HuH-7.5 (cell line): ENCODE results near the gene C2orf92.

Experiments used
- DNase-seq: peaks from one replicate; pipeline ENCODE4 v3.0.0; 2011; ENCODE audit warnings: low spot score

The C2orf92 gene

GRCh38 chr2:97745474-97746174 lies 76.1 kb downstream of the C2orf92 start:
- no peak for DNase-seq

- no peak for DNase-seq
These were observed 77.8 kb downstream of the C2orf92 start for GRCh38 chr2:97747285-97747684.

- no peak for DNase-seq
These were observed 78.2 kb downstream of the C2orf92 start for GRCh38 chr2:97747716-97748115.

GRCh38 chr2:97749581-97749980 lies 80.1 kb downstream of the C2orf92 start:
- no peak for DNase-seq

- no peak for DNase-seq
These were observed 80.5 kb downstream of the C2orf92 start for GRCh38 chr2:97750017-97750416.

GRCh38 chr2:97751752-97752151 lies 82.2 kb downstream of the C2orf92 start:
- DNase-seq = no peak
